HepG2 (cell line): ENCODE measurements around the gene ID3. TPM values are rescaled to one million over a fixed set of nuclear protein-coding genes. Genes with fewer than 3 reads are reported as not detected.

Experiments used
- ATAC-seq: fragments of 200-7000 bp; cut with Tn5 transposase; 3 replicates; pipeline ENCODE4 v1.9.1; 2020; ENCODE audit warnings: mild to moderate bottlenecking, moderate library complexity
- BruUV-seq: library from RNA; stranded (reverse); fragments of 400-500 nt; replicated peaks from 2 replicates; lab custom pipeline; 2021; lab: Mats Ljungman, UMichigan
- CTCF ChIA-PET: fragments of 300-600 bp; formaldehyde crosslinking; extraction: SDS; loops from one replicate; lab custom pipeline; 2021; ENCODE audit warnings: low total read pairs, inconsistent platforms, low intra/inter-chr PET ratio; lab: Yijun Ruan, JAX
- POLR2A ChIA-PET: fragments of 350-600 bp; sonication (Branson Sonifier 250); formaldehyde crosslinking; loops from one replicate; lab custom pipeline; 2020; ENCODE audit warnings: antibody characterized with exemption, inconsistent platforms; lab: Yijun Ruan, JAX
- DNase-seq: peaks from one replicate; pipeline ENCODE4 v3.0.0-alpha.2; 2015; ENCODE audit warnings: low spot score
- FAIRE-seq: peaks from 3 replicates; lab custom pipeline; 2011; peaks lifted over from hg19 to GRCh38; lab: Jason Lieb, UNC
- H2AFZ ChIP-seq: one replicate; pipeline ENCODE4 v1.6.1; 2011; ENCODE audit warnings: low read length, inconsistent platforms
- H3K27ac ChIP-seq: fragments of 300-600 bp; 3 replicates; pipeline ENCODE4 v1.8.0; 2011; ENCODE audit warnings: mixed run types, mild to moderate bottlenecking, mixed read lengths, low read length, inconsistent platforms; ENCODE audit not compliant: insufficient read depth; ENCODE audit errors: extremely low read length
- H3K27me3 ChIP-seq, 2 experiments: fragments of 200-600 bp in 1 of 2; 2 replicates in 1 of 2; 3 replicates in 1 of 2; pipeline versions ENCODE4 v1.6.0 to v1.8.0; 2011; ENCODE audit warnings: low read length in 2 of 2, mild to moderate bottlenecking in 2 of 2, moderate library complexity in 2 of 2, inconsistent platforms in 1 of 2; ENCODE audit not compliant: insufficient read depth in 2 of 2, control insufficient read depth in 1 of 2
- H3K36me3 ChIP-seq, 2 experiments: fragments of 200-600 bp in 1 of 2; replicated peaks in 1 of 2; 2 replicates in 1 of 2; 3 replicates in 1 of 2; pipeline versions ENCODE4 v1.5.1 to v1.8.0; 2011; ENCODE audit warnings: low read length in 2 of 2, inconsistent platforms in 1 of 2; ENCODE audit not compliant: insufficient read depth in 2 of 2, control insufficient read depth in 1 of 2
- H3K4me1 ChIP-seq: 2 replicates; pipeline ENCODE4 v1.5.1; 2012; ENCODE audit warnings: low read length, inconsistent platforms; ENCODE audit not compliant: insufficient read depth
- H3K4me2 ChIP-seq: 2 replicates; pipeline ENCODE4 v1.6.0; 2011; ENCODE audit warnings: low read depth, low read length, inconsistent platforms
- H3K4me3 ChIP-seq, 3 experiments: fragments of 200-600 bp in 1 of 3; sonication (generic), shearing (Covaris generic) in 1 of 3; replicated peaks in 1 of 3; 2 replicates each; pipeline ENCODE4 v1.5.1; 2011 to 2016; ENCODE audit warnings: low read length in 3 of 3, inconsistent platforms in 2 of 3, low read depth in 2 of 3, mild to moderate bottlenecking in 2 of 3, control low read depth in 1 of 3, mixed read lengths in 1 of 3; ENCODE audit not compliant: insufficient read depth in 1 of 3
- H3K79me2 ChIP-seq: one replicate; pipeline ENCODE4 v1.6.1; 2011; ENCODE audit warnings: low read length, inconsistent platforms; ENCODE audit not compliant: insufficient read depth
- H3K9ac ChIP-seq: 2 replicates; pipeline ENCODE4 v1.6.0; 2011; ENCODE audit warnings: mild to moderate bottlenecking, low read depth, low read length, inconsistent platforms; ENCODE audit not compliant: insufficient read depth
- H3K9me3 ChIP-seq: 2 replicates; pipeline ENCODE4 v1.5.1; 2012; ENCODE audit warnings: mild to moderate bottlenecking, low read length
- H4K20me1 ChIP-seq: 2 replicates; pipeline ENCODE4 v1.6.0; 2011; ENCODE audit warnings: inconsistent platforms, mild to moderate bottlenecking, low read length, moderate library complexity; ENCODE audit not compliant: insufficient read depth
- CSRNP1 ChIP-seq: sonication (generic); formaldehyde crosslinking; IDR thresholded peaks from 2 replicates; pipeline ENCODE4 v1.8.1; 2023; ENCODE audit warnings: mild to moderate bottlenecking, missing genetic modification reagents
- GPBP1L1 ChIP-seq: sonication (generic); formaldehyde crosslinking; IDR thresholded peaks from 2 replicates; pipeline ENCODE4 v1.5.0; 2020; ENCODE audit warnings: mild to moderate bottlenecking, missing genetic modification reagents
- ISX ChIP-seq: sonication (generic); formaldehyde crosslinking; conservative IDR thresholded peaks from 2 replicates; pipeline ENCODE4 v1.5.0; 2020; ENCODE audit warnings: missing genetic modification reagents
- KAT7 ChIP-seq: IDR thresholded peaks from 2 replicates; pipeline ENCODE4 v1.6.1; 2018; ENCODE audit warnings: borderline replicate concordance, missing compliant biosample characterization
- RELA ChIP-seq: sonication (generic); formaldehyde crosslinking; IDR thresholded peaks from 2 replicates; pipeline ENCODE4 v1.4.0; 2020; ENCODE audit warnings: missing genetic modification reagents
- ZC3H13 ChIP-seq: sonication (generic); formaldehyde crosslinking; IDR thresholded peaks from 2 replicates; pipeline ENCODE4 v1.8.1; 2023; ENCODE audit warnings: mild to moderate bottlenecking, missing genetic modification reagents, moderate library complexity
- ZNF326 ChIP-seq: sonication (generic); formaldehyde crosslinking; IDR thresholded peaks from 2 replicates; pipeline ENCODE4 v1.4.0; 2020; ENCODE audit warnings: missing genetic modification reagents, borderline replicate concordance
- ZNF343 ChIP-seq: sonication (generic); formaldehyde crosslinking; IDR thresholded peaks from 2 replicates; pipeline ENCODE4 v1.4.0; 2020; ENCODE audit warnings: mild to moderate bottlenecking, missing genetic modification reagents
- ZNF503 ChIP-seq: sonication (generic); formaldehyde crosslinking; IDR thresholded peaks from 2 replicates; pipeline ENCODE4 v1.4.0; 2020; ENCODE audit warnings: missing genetic modification reagents
- WGBS: methylation state at CpG from one replicate; pipeline ENCODE4 v1.1.6; 2017; ENCODE audit warnings: low lambda C conversion rate; 5-methylcytosine and 5-hydroxymethylcytosine counted together
- in situ Hi-C: cut with HindIII; loops from 2 replicates; pipeline ENCODE4 v1.10.0; 2017; ENCODE audit warnings: low pct_unique_long_range_greater_than_20kb; ENCODE audit not compliant: extremely low pct_ligation_motif_present
- intact Hi-C: fragments of 100-400 bp; cut with micrococcal nuclease; formaldehyde crosslinking; loops from one replicate; pipeline ENCODE4 v1.10.0; 2022; ENCODE audit not compliant: unreplicated experiment
- polyA plus RNA-seq, 8 experiments: library from polyadenylated mRNA; depleted of rRNA in 3 of 8; stranded (reverse) in 7 of 8; unstranded in 1 of 8; fragments of >200 nt; fragmentation: Illumina TruSeq in 4 of 8; extraction: Trizol in 4 of 8; gene quantifications; 2 replicates each; pipeline versions ENCODE4 v1.2.1 to v1.2.3, GENCODE V29; 2011 to 2016; ENCODE audit warnings: low read depth in 4 of 8, missing spikeins in 1 of 8, mixed read lengths in 1 of 8; ENCODE audit not compliant: insufficient read depth in 1 of 8
- total RNA-seq, 5 experiments: library from RNA; depleted of rRNA; stranded (reverse); fragments of >200 nt; fragmentation: Illumina TruSeq; extraction: Trizol; gene quantifications; 2 replicates each; pipeline ENCODE4 v1.2.3, GENCODE V29; 2016; ENCODE audit warnings: low read depth in 1 of 5
- TF ChIP-seq, protein P1 (sequence below), 2 experiments: IDR thresholded peaks; 2 replicates each; pipeline ENCODE4 v1.6.1; 2011 to 2012; ENCODE audit warnings: low read length in 2 of 2, borderline replicate concordance in 1 of 2, low read depth in 1 of 2, mild to moderate bottlenecking in 1 of 2, moderate library complexity in 1 of 2
- TF ChIP-seq, protein P2 (sequence below): sonication (generic); formaldehyde crosslinking; IDR thresholded peaks from 2 replicates; pipeline ENCODE4 v1.9.0; 2021; ENCODE audit warnings: missing genetic modification reagents, borderline replicate concordance

The ID3 gene
- total and polyA plus RNA-seq, 2 of the 13 experiments (the other 11 are each of a cell fraction or from before 2014, with no cell fraction given): 64.8 to 115 TPM

DNA sequence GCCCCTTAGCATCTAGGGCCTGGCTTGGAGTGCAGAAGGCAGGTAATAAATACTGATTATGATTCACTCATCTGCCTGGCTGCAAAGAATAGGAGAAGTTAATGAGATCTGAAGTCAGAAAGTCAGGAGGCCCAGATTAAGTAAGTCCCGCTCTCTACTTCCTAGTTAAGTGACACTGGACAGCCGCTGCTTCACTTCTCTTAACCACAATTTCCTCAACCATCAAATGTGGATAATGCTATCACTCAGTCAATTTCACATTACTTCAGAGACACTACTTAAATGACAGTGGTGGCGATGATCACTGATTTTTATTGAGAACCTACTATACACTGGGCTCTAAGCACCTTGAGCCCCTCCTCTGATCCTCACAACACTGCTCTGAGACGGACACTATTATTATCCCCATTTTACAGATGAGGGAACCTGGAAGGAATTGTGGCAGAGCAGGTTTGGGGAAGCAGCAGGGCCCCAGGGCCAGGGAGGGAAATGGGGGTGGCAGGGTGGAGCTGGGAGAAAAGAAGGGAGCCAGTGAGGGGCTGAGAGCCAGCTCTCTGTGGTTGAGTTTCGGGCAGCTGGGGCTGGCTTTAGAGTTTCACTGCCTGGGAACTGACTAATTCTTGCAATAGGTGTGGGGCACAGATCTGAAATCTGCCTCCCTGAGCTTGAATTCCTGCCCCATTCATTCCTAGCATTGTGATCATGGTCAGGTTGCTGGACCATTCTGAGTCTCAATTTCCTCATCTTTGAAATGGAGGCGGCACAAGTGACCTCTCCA is 25.9 kb downstream of the ID3 start:
- POLR2A ChIA-PET: no interaction called here
- TF ChIP-seq GPBP1L1 (CRISPR knock-in tag) (no peak), ISX (CRISPR knock-in tag) (no peak), ZNF326 (CRISPR knock-in tag) (no peak), RELA (CRISPR knock-in tag) (no peak), ZNF503 (CRISPR knock-in tag) (no peak), ZC3H13 (CRISPR knock-in tag) (no peak), KAT7 (CRISPR knock-in tag) (no peak), ZNF343 (CRISPR knock-in tag) (no peak), CSRNP1 (CRISPR knock-in tag) (no peak)
- TF ChIP-seq, protein P1, sequence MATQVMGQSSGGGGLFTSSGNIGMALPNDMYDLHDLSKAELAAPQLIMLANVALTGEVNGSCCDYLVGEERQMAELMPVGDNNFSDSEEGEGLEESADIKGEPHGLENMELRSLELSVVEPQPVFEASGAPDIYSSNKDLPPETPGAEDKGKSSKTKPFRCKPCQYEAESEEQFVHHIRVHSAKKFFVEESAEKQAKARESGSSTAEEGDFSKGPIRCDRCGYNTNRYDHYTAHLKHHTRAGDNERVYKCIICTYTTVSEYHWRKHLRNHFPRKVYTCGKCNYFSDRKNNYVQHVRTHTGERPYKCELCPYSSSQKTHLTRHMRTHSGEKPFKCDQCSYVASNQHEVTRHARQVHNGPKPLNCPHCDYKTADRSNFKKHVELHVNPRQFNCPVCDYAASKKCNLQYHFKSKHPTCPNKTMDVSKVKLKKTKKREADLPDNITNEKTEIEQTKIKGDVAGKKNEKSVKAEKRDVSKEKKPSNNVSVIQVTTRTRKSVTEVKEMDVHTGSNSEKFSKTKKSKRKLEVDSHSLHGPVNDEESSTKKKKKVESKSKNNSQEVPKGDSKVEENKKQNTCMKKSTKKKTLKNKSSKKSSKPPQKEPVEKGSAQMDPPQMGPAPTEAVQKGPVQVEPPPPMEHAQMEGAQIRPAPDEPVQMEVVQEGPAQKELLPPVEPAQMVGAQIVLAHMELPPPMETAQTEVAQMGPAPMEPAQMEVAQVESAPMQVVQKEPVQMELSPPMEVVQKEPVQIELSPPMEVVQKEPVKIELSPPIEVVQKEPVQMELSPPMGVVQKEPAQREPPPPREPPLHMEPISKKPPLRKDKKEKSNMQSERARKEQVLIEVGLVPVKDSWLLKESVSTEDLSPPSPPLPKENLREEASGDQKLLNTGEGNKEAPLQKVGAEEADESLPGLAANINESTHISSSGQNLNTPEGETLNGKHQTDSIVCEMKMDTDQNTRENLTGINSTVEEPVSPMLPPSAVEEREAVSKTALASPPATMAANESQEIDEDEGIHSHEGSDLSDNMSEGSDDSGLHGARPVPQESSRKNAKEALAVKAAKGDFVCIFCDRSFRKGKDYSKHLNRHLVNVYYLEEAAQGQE (IDR thresholded peaks at IDR 0.05; ENCODE audit: borderline replicate concordance in 1 of 2, low read depth in 1 of 2, low read length in 2 of 2): no peak
- TF ChIP-seq, protein P2, sequence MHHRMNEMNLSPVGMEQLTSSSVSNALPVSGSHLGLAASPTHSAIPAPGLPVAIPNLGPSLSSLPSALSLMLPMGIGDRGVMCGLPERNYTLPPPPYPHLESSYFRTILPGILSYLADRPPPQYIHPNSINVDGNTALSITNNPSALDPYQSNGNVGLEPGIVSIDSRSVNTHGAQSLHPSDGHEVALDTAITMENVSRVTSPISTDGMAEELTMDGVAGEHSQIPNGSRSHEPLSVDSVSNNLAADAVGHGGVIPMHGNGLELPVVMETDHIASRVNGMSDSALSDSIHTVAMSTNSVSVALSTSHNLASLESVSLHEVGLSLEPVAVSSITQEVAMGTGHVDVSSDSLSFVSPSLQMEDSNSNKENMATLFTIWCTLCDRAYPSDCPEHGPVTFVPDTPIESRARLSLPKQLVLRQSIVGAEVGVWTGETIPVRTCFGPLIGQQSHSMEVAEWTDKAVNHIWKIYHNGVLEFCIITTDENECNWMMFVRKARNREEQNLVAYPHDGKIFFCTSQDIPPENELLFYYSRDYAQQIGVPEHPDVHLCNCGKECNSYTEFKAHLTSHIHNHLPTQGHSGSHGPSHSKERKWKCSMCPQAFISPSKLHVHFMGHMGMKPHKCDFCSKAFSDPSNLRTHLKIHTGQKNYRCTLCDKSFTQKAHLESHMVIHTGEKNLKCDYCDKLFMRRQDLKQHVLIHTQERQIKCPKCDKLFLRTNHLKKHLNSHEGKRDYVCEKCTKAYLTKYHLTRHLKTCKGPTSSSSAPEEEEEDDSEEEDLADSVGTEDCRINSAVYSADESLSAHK (CRISPR knock-in tag): no peak

More for the DNA sequence above, 25.9 kb downstream of the ID3 start:
- H3K9me3 ChIP-seq: no peaks in the 10 kb centered on the region
- intact Hi-C loops: loop anchor here (10.0 kb wide), 1 partner anchor 169 kb away; the partner anchor contains the start of gene ZNF436
- DNase-seq: no peak
- ATAC-seq: no peak
- no peaks in the 10 kb centered on the region for H4K20me1 ChIP-seq
- no peak overlapping the region for H3K9ac ChIP-seq
- no TSS peak for BruUV-seq
- no peaks in the 10 kb centered on the region for H3K27me3 ChIP-seq
- H3K27ac ChIP-seq: no peak overlapping the region
- no peaks in the 10 kb centered on the region for H3K79me2 ChIP-seq
- no peaks in the 10 kb centered on the region for H3K36me3 ChIP-seq
- 55% methylated on average over 6 of the region's 6 CpGs for WGBS
- H3K4me3 ChIP-seq: no peak overlapping the region
- in situ Hi-C loops: loop anchor here (5.0 to 10.0 kb wide), 2 partner anchors 36 to 189 kb away; partner anchors contain the start of gene HNRNPR
- CTCF ChIA-PET: no interaction called here
- H2AFZ ChIP-seq: no peak overlapping the region
- 0 out of 2 replicates have a peak overlapping the region, but pooled peaks have one; percentile 100 for H3K4me2 ChIP-seq
- peaks cover 92% of the 10 kb centered on the region for H3K4me1 ChIP-seq
- FAIRE-seq: no peak
